A673 (cell line): ENCODE measurements around the gene KCNAB3.

ENCODE experiments used
- CTCF ChIP-seq: fragments of 300-800, 200-600 bp; sonication (generic); conservative IDR thresholded peaks from 2 replicates; pipeline ENCODE4 v1.5.1; 2017; ENCODE audit warnings: low read depth, mild to moderate bottlenecking, antibody characterized with exemption, low read length, moderate library complexity, mixed read lengths
- EZH2 ChIP-seq: fragments of 200-600 bp; sonication (generic); IDR thresholded peaks from 2 replicates; pipeline ENCODE4 v1.6.1; 2017; ENCODE audit warnings: borderline replicate concordance, low read depth, mild to moderate bottlenecking, mixed read lengths, antibody characterized with exemption, low read length; ENCODE audit not compliant: poor library complexity, severe bottlenecking

- TF ChIP-seq CTCF (no peak), EZH2 (no peak)
Measured at GRCh38 chr17:7929158-7930023, at the start of gene KCNAB3.
